ENCODE measurements around the gene STRBP.
A peak's percentile ranks its signal among the peaks of the same experiment; 100 is the strongest.
"Not testable (repeated sequence)": the region's sequence is repeated elsewhere in the genome, so short reads cannot be mapped to it uniquely, and the experiment has no call there.

Gene STRBP

GRCh38 chr9:123268465-123269259 is at the start of gene STRBP:
TSS of gene STRBP (minus strand) at chr9:123268586. CDS start at chr9:123184134, 84,452 bp downstream.
- peak; percentile 90 for DNase-seq

GRCh38 chr9:123316053-123316718 is 47.8 kb upstream of the STRBP start:
- no peak for DNase-seq

- DNase-seq, result no peak
These were observed 47.2 kb upstream of the STRBP start for GRCh38 chr9:123315635-123316034.

DNA sequence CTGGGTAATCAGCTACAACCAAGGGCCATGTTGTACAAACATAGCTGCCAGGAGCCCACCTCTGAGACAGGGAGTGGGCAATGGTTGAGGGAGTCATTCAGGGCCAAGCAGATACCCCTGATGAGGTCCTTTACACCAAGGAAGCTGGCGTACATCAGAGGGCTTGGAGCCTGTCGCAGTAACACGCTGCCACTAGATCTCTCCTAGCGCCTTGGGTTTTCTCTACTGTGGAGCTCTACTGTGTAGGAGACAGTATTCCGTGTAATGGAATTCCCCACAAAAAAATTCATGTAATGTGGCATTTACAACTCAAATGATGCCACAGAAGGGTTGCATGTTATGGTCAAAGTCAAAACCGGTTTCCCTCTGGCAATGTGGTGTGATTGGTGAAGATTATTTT is 46.2 kb upstream of the STRBP start:
- DNase-seq, result no peak

DNA sequence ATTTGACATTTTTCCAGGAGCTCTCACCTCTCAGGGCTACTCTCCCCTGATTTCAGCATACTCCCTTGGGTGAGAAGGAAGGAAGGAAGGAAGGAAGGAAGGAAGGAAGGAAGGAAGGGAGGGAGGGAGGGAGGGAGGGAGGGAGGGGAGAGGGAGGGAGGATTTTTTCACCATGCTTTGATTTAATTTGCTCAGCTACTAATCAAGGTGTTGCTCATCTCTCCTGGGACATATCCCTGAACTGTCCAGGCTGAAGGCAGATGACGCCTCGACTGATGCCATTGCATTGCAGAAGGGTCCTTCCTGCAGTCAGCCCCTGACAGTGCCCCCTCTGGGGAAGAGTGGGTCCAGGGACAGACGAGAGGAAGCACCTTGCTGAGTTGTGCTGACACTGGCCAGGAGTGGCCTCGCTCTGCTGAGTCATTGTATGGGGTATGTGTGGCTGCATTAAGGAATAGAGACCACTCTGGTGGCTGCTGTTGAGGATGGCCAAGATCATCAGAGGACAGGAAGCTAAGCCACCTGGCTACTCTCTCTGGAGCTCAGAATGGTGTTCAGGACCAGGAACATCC is 44.0 kb upstream of the STRBP start:
- no peak for DNase-seq

GRCh38 chr9:123311250-123311752 is 42.9 kb upstream of the STRBP start:
- DNase-seq, result no peak

- DNase-seq, result no peak
These were observed 42.3 kb upstream of the STRBP start for GRCh38 chr9:123310551-123311249.

- no peak for DNase-seq
These were observed 41.2 kb upstream of the STRBP start for GRCh38 chr9:123309611-123310010.

GRCh38 chr9:123305879-123306278 is 37.5 kb upstream of the STRBP start:
- no peak for DNase-seq

- DNase-seq, result no peak
These were observed 35.9 kb upstream of the STRBP start for GRCh38 chr9:123304340-123304691.

- DNase-seq, result no peak
These were observed 34.2 kb upstream of the STRBP start for GRCh38 chr9:123302348-123303214.

- DNase-seq, result not testable (repeated sequence)
These were observed 33.5 kb upstream of the STRBP start for GRCh38 chr9:123301936-123302335.

- no peak for DNase-seq
These were observed 32.2 kb upstream of the STRBP start for GRCh38 chr9:123300554-123300953.

- DNase-seq, result no peak
These were observed 31.3 kb upstream of the STRBP start for GRCh38 chr9:123299558-123300126.

DNA sequence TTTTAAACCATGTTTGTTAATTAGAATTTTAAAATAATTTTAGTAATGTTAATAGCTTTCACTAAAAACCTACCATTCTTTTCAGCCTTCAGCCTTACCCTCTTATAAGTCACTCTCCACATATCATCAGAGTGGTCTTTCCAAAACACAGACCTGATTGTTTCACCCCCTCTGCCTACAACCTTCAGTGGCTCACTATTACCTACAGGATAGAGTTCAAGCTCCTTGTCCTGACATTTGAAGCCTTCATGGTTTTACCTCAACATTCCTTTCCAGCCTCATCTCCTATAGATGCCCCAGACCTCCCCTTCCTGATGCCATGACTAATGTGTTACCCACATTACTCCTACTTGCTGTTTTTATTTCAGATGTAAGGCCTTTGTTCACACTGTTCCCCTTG is 27.8 kb upstream of the STRBP start:
- DNase-seq, result no peak

GRCh38 chr9:123291736-123292135 is 23.4 kb upstream of the STRBP start:
- DNase-seq, result no peak

DNA sequence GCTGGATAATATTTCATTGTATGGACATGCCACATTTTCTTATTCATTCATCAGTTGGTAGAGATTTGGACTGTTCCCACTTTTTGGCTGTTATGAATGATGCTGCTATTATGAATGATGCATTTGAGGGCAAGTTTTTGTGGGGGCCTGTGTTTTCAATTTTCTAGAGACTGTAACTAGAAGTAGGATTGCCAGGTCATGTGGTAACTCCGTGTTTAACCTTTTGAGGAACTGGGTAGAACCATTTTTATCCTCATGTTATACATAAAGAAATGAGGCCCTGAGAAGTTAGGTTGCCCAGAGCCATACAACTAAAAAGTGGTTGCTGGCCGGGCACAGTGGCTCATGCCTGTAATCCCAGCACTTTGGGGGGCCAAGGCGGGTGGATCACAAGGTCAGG is 22.4 kb upstream of the STRBP start:
- no peak for DNase-seq

DNA sequence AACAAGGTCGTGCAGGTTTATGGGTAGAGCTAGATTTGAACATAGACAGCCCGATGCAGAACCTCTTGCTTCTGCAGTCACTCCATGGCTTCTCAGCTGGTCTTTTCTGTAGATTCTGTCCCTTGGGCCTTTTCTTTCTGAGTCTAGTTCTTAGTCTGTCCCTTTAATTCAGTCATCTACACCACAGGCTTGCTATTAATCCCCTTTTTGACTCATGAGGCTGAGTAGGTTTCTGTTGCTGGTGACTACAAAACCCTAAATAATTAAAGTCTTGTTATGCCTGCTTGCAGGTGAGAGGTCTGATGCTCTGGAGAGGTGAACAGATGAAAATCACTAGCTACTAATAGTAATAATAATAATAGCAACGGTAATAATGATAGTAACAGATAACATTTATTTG is 19.3 kb upstream of the STRBP start:
- no peak for DNase-seq

GRCh38 chr9:123286324-123286723 is 17.9 kb upstream of the STRBP start:
- no peak for DNase-seq

GRCh38 chr9:123284656-123285055 is 16.3 kb upstream of the STRBP start:
- DNase-seq, result no peak

DNA sequence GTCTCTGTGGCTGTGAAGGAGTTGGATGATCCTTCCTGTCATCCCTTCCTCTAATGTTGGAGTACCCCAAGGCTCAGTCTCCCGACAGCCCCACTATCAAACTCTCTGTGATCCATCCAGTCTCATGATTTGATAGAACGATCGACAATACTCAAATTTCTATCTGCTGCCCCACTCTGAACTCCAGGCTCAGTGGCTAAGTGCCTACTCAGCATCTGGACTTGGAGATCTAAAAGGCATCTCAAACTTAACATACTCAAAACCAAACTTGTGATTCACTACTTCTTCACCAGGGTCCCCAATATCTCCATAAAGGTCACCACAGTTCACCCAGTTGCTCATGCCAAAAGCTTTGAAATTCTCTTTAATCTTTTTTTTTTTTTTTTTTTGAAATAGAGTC is 15.1 kb upstream of the STRBP start:
- no peak for DNase-seq

DNA sequence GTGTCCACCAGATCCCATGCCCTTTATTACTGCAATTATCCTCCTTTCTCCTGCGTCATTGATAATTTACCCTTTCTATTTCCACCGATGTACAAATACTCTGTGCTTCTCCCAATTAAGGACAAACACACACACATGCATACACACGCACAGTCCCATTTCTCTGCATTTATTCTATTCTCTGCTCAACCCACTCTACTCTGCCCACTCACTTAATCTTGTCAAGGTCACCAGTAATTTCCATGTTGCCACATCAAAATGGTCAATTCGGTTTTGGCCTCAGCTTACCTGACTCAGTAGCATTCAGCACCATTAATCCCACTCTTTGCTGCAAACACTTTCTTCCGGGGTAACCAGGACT is 14.6 kb upstream of the STRBP start:
- DNase-seq, result no peak
